ENCODE results near the gene RFT1. TPM values are rescaled to one million over a fixed set of nuclear protein-coding genes. Genes with fewer than 3 reads are reported as not detected.

RFT1 gene
- total RNA-seq, 3 donors from 2014 or later, result 43.6 to 45.1 (median 44.3) TPM

DNA sequence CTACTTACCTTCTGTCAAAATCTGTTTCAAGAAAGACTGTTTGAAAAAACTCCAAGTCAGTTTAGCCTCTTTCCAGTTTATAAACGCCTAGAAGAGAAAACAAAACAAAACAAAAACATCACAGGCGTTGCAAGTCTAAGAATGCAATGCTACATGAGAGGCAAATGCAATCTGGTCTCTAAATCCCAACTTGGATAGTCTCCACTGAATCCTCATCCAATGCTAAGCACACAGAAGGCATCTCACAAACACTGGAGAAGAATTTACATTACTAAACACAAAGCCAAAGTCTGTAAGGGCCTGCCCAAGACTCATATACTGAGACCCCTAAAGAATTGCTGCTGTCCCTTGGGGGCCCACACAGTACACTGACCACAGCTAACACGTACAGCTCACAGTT lies 18.4 kb downstream of the RFT1 start:
- H3K4me1 Mint-ChIP-seq (ENCODE audit: low read depth), result peaks cover 12% of the 10 kb centered on the region
- no peak for ATAC-seq
- no peak for DNase-seq
- H3K36me3 Mint-ChIP-seq (ENCODE audit: insufficient read depth), result peaks cover 15% of the 10 kb centered on the region
- no peaks in the 10 kb centered on the region for H3K27me3 Mint-ChIP-seq (ENCODE audit: low read depth)
- no peaks in the 10 kb centered on the region for H3K9me3 Mint-ChIP-seq
- no peak overlapping the region for H3K4me3 Mint-ChIP-seq

DNA sequence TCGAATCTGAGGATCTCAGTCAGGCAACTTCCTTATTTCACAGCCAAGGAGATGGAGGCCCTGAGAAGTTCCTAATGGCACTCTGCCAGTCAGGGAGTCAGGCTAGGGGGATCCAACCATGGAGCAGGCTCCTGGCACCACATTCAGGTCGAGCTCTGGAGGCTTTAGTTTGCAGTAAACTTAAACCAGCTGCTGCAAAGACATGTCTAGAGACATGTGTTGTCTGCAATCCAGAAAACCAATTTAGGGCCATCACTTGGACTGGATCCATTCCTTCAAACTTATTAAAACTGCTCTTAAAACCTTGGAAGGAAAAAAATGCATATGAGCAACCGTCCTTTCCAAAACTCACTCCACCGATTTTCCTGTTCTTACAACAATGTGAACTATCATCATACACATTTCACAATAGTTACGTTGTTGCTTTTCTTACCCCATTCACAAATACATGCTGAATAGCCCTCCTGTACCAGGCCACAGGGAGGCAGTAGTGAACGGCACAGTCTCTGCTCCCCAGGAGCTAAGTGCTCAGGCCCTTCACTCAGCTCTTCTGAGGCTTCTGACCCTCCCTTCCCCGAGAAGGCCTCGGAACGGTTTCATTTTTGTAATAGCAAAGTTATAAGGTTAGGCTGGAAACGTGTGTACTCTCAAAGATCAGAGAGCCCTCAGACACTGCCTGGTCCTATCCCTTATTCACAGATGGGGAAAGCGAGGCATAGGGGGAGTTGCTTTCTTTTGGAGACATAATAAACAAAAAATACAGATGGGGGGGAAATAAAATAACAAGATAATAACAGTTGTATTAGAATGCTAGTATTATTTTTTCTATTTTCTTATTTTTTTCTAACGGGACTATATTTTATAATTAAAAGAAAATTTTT lies 20.1 kb downstream of the RFT1 start:
- Mint-ChIP-seq H3K36me3 (ENCODE audit: insufficient read depth) (peaks cover 20% of the 10 kb centered on the region), H3K27me3 (ENCODE audit: low read depth) (no peaks in the 10 kb centered on the region), H3K9me3 (no peaks in the 10 kb centered on the region), H3K4me3 (no peak overlapping the region), H3K4me1 (ENCODE audit: low read depth) (peaks cover 12% of the 10 kb centered on the region)
- DNase-seq (peak; percentile 19), ATAC-seq (peak in 1 of 2 donors; percentile 32)

DNA sequence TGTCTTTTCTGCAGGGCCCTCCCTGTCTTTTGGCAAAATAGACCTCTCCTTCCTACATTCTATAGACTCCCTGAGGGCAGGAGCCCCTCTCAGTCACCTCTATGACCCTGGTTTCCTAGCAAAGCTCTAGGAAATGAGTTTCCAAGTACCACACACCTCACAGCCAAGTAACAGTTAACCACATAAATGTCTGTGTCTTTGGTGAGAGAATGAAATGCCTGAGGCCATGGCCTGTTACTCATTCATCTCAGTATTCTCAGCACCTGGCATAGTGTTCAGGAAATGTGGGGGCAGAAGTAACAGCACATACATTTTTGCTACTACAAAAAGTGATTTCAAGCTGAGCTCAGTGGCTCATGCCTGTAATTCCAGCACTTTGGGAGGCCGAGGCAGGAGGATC lies 21.0 kb downstream of the RFT1 start:
- Mint-ChIP-seq H3K4me3 (no peak overlapping the region), H3K9me3 (no peaks in the 10 kb centered on the region), H3K4me1 (ENCODE audit: low read depth) (peaks cover 16% of the 10 kb centered on the region), H3K36me3 (ENCODE audit: insufficient read depth) (peaks cover 25% of the 10 kb centered on the region), H3K27me3 (ENCODE audit: low read depth) (no peaks in the 10 kb centered on the region)
- ATAC-seq, result peak; percentile 84
- DNase-seq, result no peak

DNA sequence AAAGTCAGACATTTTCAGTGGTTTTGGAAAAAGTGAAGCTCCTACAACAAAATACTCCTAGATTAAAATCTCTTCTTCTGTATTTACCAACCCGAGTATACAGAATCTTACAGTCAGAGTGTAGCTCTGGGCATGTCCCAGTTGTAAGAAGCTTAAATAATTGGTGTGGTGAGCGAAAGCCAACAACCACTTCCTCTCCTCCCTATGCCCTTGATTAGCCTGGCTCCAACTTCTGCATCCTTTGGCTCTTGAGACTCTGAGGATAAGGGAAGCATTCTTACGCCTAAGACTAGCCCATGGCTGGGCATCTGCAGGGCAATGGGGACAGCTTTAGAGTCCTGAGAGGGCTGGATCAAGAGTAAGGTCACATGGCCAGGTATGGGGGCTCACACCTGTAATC lies 25.5 kb downstream of the RFT1 start:
- H3K4me3 Mint-ChIP-seq, result no peak overlapping the region
- no peaks in the 10 kb centered on the region for H3K27me3 Mint-ChIP-seq (ENCODE audit: low read depth)
- ATAC-seq (no peak), DNase-seq (no peak)
- H3K4me1 Mint-ChIP-seq (ENCODE audit: low read depth), result peaks cover 31% of the 10 kb centered on the region
- peaks cover 45% of the 10 kb centered on the region for H3K36me3 Mint-ChIP-seq (ENCODE audit: insufficient read depth)
- H3K9me3 Mint-ChIP-seq, result no peaks in the 10 kb centered on the region

DNA sequence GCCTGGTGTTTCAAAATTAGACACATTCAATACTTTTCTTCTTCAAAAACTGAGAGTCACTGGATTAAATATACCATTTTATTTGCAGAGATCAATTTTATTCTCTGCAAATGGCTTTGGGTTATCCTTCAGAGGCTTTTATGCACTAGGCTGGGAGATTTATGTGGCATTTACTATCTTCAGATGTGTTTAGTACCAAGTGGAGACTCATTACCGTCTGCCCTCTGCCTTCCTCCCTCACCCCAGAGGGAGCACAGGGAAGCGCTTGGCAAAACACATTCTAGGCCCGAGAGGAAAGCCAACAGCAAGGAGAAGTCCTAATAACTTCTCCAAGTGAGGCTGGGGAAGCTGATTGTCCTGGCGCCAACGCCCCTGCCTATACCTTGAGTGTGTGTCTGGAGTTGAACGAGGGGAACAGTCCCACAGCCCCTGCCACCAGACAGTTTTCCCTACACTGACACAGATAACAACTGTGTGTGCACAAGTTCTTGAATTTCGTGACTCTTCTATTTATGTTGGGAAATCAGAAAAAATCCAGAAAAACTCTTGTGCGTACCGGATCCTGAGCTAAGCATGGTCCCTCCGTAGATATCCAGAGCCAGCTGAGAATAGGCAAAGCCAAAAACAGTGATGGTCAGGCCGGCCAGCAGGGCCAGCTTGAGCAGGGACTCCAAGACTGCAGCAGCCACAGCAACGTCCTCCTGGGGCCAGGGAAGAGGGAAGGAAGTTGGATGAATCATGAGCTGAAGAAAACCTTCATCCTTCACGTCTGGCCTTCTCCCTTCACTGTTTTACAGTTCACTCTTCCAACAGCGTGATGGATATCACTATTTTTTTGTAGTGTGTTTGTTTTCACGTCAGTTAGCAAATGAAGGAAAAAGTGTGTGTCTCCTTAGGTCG lies 26.6 kb downstream of the RFT1 start:
- H3K4me1 Mint-ChIP-seq (ENCODE audit: low read depth), result peaks cover 23% of the 10 kb centered on the region
- no peaks in the 10 kb centered on the region for H3K9me3 Mint-ChIP-seq
- no peaks in the 10 kb centered on the region for H3K27me3 Mint-ChIP-seq (ENCODE audit: low read depth)
- H3K4me3 Mint-ChIP-seq, result no peak overlapping the region
- DNase-seq, result no peak
- no peak for ATAC-seq
- H3K36me3 Mint-ChIP-seq (ENCODE audit: insufficient read depth), result peaks cover 47% of the 10 kb centered on the region

DNA sequence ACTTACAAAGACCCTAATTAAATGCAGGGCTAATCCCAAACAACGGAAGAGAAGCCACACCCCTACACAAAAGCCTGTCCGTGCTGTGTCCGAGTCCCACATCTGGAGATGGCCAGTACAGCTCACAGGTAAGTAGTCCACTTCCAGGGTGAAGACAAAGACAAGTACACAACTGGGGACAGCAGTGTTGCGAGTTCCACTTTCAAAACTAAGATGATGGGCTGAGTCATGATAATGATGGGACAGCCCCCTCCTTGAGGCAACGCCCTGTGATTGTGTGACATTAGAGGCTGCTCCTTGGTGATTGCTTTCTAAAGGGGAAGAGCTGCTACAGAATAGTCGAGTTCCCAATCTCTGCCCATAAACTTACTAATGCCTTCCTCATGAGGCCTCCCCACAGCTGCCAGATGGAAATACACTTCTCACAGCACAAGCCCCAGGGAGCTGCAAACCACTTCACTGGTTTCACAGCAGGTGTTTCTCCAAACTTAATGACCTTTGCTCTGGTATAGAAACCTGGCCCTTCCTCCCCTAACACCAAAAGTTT lies 27.6 kb downstream of the RFT1 start:
- peak overlapping the region; percentile 45 for H3K4me3 Mint-ChIP-seq
- DNase-seq (no peak), ATAC-seq (peak; percentile 99)
- peaks cover 48% of the 10 kb centered on the region for H3K36me3 Mint-ChIP-seq (ENCODE audit: insufficient read depth)
- H3K9me3 Mint-ChIP-seq, result no peaks in the 10 kb centered on the region
- peaks cover 23% of the 10 kb centered on the region for H3K4me1 Mint-ChIP-seq (ENCODE audit: low read depth)
- H3K27me3 Mint-ChIP-seq (ENCODE audit: low read depth), result no peaks in the 10 kb centered on the region

DNA sequence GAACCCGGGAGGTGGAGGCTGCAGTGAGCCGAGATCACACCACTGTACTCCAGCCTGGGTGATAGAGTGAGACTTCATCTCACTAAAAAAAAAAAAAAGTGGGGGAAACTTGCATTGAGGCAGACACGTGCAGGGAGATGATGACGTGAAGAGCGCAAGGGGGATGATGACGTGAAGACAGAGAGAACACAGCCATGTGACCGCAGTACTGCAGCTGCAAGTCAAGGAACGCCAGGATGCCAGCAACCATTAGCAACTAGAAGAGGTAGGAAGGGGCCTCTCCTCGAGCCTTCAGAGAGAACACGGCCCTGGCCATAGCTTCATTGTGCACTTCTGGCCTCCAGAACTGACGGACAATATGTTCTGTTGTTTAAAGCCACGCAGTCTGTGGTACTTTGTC lies 28.3 kb downstream of the RFT1 start:
- ATAC-seq, result no peak
- Mint-ChIP-seq H3K4me1 (ENCODE audit: low read depth) (peaks cover 23% of the 10 kb centered on the region), H3K36me3 (ENCODE audit: insufficient read depth) (peaks cover 48% of the 10 kb centered on the region), H3K9me3 (no peaks in the 10 kb centered on the region), H3K27me3 (ENCODE audit: low read depth) (no peaks in the 10 kb centered on the region), H3K4me3 (no peak overlapping the region)
- DNase-seq, result no peak

DNA sequence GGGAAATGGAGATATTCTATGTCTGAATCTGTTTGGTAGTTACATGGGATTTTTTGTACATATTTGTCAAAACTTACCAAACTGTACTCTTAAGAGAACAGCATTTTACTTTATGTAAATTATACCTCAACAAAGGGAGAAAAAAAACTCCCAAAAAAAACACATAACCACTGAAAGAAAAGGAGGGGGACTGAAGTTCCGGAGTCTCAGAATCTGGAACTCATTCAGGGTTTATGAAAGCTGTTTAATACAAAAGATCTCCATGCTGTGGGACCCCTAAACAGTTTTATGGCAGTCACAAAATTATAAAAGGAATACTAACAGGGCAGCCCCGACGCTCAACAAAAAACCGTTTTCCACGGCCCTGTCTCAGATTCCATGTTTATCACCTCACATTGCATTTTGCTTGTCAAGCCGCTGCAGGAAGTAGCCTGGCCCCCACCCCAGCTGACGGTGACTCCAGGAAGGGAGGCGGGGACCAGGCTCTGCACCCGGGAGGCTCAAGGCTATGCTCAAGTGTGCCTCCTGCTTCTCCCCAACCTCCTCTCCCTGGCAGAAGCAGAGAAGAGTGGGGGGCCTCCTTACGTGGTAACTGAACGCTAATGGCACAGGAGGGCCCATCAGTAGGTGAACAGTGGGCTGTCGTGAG lies 29.3 kb downstream of the RFT1 start:
- Mint-ChIP-seq H3K27me3 (ENCODE audit: low read depth) (no peaks in the 10 kb centered on the region), H3K9me3 (no peaks in the 10 kb centered on the region), H3K4me1 (ENCODE audit: low read depth) (peaks cover 23% of the 10 kb centered on the region), H3K36me3 (ENCODE audit: insufficient read depth) (peaks cover 50% of the 10 kb centered on the region), H3K4me3 (no peak overlapping the region)
- DNase-seq, result no peak
- no peak for ATAC-seq

DNA sequence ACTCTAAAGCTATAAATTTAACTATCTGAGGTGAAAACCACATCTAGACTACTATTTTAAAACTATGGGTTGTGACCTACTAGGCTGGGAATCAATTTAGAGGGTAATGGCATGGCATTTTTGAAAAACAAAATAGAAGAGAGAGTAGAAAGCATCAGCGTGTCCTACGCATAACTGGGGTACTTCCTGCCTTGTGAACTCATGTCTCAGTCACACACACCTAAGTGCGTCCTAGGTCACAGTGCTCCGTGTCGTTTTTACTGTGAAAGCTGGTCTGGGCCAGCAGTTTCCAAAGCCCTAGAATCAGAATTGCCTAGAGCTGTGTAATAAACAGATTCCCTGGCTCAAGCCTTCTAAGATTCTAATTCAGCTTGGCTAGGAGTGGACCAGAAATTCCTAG lies 32.3 kb downstream of the RFT1 start:
- no peaks in the 10 kb centered on the region for H3K27me3 Mint-ChIP-seq (ENCODE audit: low read depth)
- no peak overlapping the region for H3K4me3 Mint-ChIP-seq
- peaks cover 30% of the 10 kb centered on the region for H3K36me3 Mint-ChIP-seq (ENCODE audit: insufficient read depth)
- ATAC-seq (no peak), DNase-seq (no peak)
- peaks cover 15% of the 10 kb centered on the region for H3K4me1 Mint-ChIP-seq (ENCODE audit: low read depth)
- H3K9me3 Mint-ChIP-seq, result no peaks in the 10 kb centered on the region

DNA sequence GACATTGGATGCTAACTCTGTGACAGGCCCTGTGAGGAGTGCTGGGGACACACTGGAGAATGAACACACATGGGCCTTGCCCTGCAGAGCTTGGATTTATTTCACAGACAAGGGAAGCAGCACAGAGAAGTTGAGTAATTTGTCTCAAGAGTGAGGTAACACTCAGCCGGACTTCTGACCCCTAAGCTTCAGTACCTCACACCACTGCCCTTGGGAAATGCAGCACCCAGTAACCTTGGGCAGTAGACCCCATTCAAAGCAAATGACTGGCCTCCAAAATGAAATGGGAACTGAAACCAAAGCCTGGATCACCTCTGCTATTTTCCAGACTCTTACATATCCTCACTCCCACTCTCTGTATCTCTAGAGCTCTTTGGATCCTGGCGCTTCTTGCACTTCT lies 37.3 kb downstream of the RFT1 start:
- no peak for ATAC-seq
- peaks cover 19% of the 10 kb centered on the region for H3K36me3 Mint-ChIP-seq (ENCODE audit: insufficient read depth)
- no peaks in the 10 kb centered on the region for H3K27me3 Mint-ChIP-seq (ENCODE audit: low read depth)
- DNase-seq, result no peak
- H3K9me3 Mint-ChIP-seq, result no peaks in the 10 kb centered on the region
- H3K4me3 Mint-ChIP-seq, result no peak overlapping the region
- H3K4me1 Mint-ChIP-seq (ENCODE audit: low read depth), result no peaks in the 10 kb centered on the region

DNA sequence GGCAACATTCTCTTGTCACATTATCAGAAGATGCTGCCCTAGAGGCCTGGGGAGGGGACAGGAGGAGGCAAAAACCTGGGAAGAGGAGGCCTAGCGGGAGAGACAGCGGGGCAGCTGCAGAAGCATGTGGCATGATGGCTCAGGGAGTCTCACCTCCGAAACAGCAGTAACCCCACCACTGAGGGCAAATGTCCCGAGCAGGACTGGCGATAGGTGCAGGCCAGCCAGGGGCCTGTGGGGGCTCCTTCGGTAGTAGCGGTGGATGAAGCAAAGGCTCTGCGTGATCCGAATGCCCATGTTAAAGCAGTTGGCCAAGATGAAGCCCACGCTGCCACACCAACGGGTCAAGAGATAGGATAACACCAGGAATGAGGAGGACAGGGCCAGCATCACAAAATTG lies 38.0 kb downstream of the RFT1 start:
- DNase-seq (no peak), ATAC-seq (no peak)
- H3K4me1 Mint-ChIP-seq (ENCODE audit: low read depth), result no peaks in the 10 kb centered on the region
- no peaks in the 10 kb centered on the region for H3K9me3 Mint-ChIP-seq
- H3K27me3 Mint-ChIP-seq (ENCODE audit: low read depth), result no peaks in the 10 kb centered on the region
- peaks cover 19% of the 10 kb centered on the region for H3K36me3 Mint-ChIP-seq (ENCODE audit: insufficient read depth)
- H3K4me3 Mint-ChIP-seq, result no peak overlapping the region

DNA sequence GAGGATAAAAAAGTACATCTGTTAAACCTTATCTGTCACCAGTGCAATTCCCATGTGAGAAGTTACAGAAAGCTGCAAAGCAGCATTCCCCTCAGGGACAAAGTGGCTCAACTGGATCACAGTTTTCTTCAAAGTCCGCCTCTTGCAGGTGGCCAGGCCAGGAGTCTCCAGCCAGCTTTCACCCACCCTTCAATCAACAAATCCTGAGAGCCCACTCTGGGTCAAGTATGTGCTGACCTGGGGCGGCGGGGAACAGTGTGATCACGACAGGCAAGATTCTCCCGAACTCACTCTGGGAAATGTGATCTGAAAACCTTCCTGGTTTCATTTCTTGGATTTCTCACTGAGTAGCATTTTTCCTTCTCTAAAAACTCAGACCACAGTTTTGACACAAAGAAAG lies 39.2 kb downstream of the RFT1 start:
- Mint-ChIP-seq H3K9me3 (no peaks in the 10 kb centered on the region), H3K36me3 (ENCODE audit: insufficient read depth) (peaks cover 18% of the 10 kb centered on the region), H3K27me3 (ENCODE audit: low read depth) (no peaks in the 10 kb centered on the region), H3K4me1 (ENCODE audit: low read depth) (no peaks in the 10 kb centered on the region), H3K4me3 (no peak overlapping the region)
- DNase-seq, result no peak
- no peak for ATAC-seq

DNA sequence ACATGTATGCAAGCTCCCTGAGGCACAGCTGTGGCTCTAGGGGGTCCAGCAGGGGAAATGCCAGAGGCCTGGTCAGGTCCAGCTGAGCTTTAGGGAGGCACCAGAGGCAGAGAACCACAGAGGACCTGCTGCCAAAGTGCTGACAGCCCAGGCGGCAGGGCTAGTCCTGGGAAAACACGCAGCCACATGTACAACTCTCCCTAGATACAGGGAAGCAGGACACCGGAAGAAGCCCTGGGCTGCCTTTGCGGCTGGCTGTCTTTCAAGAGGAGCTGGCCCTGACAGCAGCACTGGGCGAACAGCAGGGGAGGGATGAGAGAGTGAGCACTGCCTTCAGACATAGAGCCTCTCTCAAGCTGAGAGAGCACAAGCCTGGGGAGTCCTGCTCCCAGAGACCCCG lies 40.7 kb downstream of the RFT1 start:
- H3K27me3 Mint-ChIP-seq (ENCODE audit: low read depth), result no peaks in the 10 kb centered on the region
- H3K9me3 Mint-ChIP-seq, result no peaks in the 10 kb centered on the region
- H3K4me1 Mint-ChIP-seq (ENCODE audit: low read depth), result no peaks in the 10 kb centered on the region
- H3K4me3 Mint-ChIP-seq, result no peak overlapping the region
- no peak for ATAC-seq
- no peak for DNase-seq
- peaks cover 16% of the 10 kb centered on the region for H3K36me3 Mint-ChIP-seq (ENCODE audit: insufficient read depth)

DNA sequence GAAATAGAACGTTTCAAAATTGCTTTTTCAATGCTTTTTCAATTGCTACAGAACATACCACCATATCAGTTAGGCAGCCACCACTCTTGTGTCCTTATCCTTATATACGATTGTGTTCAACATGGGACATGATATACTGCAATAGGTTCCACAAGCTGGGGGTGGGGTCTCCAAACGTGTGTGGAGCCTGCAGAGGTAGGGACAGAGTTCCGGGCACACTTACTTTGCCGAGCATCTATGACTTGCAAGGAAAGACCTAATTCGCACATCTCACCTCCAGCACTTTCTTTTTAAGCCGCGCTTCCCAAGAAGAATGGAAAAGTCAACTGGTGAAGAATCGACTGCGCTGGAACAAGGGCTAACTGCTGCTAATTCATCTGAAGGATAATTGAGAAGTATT lies 44.8 kb downstream of the RFT1 start:
- Mint-ChIP-seq H3K9me3 (no peaks in the 10 kb centered on the region), H3K4me3 (no peak overlapping the region), H3K36me3 (ENCODE audit: insufficient read depth) (peaks cover 7% of the 10 kb centered on the region), H3K4me1 (ENCODE audit: low read depth) (no peaks in the 10 kb centered on the region), H3K27me3 (ENCODE audit: low read depth) (no peaks in the 10 kb centered on the region)
- no peak for DNase-seq
- no peak for ATAC-seq
